ENCODE measurements around the gene MAGI2. TPM values are rescaled to one million over a fixed set of nuclear protein-coding genes. Genes with fewer than 3 reads are reported as not detected.

The MAGI2 gene
- total RNA-seq, 2 donors from 2014 or later: 18.3 to 31.8 TPM

- no peak overlapping the region for H3K27ac ChIP-seq
- no peaks in the 10 kb centered on the region for H3K36me3 ChIP-seq
- no peaks in the 10 kb centered on the region for H3K4me1 ChIP-seq (ENCODE audit: control insufficient read depth in 1 of 2, low read depth in 2 of 2)
- no peak overlapping the region for H3K4me3 ChIP-seq
- H3K27me3 ChIP-seq (replicated peaks; ENCODE audit: insufficient read depth): no peaks in the 10 kb centered on the region
- no peaks in the 10 kb centered on the region for H3K9me3 ChIP-seq
- no peak for TF ChIP-seq CTCF (IDR thresholded peaks at IDR 0.05)
- no peak for DNase-seq (ENCODE audit: low spot score)
- no peak for ATAC-seq (ENCODE audit: insufficient number of reproducible peaks, low FRiP score, low read depth)
Measured at GRCh38 chr7:79434867-79435266, 18.6 kb downstream of the MAGI2 start.

GRCh38 chr7:79434098-79434497, 19.4 kb downstream of the MAGI2 start:
- Histone ChIP-seq H3K4me3 (no peak overlapping the region), H3K36me3 (no peaks in the 10 kb centered on the region), H3K27me3 (replicated peaks; ENCODE audit: insufficient read depth) (no peaks in the 10 kb centered on the region), H3K4me1 (ENCODE audit: control insufficient read depth in 1 of 2, low read depth in 2 of 2) (no peaks in the 10 kb centered on the region), H3K9me3 (no peaks in the 10 kb centered on the region), H3K27ac (no peak overlapping the region)
- no peak for ATAC-seq (ENCODE audit: insufficient number of reproducible peaks, low FRiP score, low read depth)
- TF ChIP-seq CTCF (IDR thresholded peaks at IDR 0.05): no peak
- DNase-seq (ENCODE audit: low spot score): no peak

- Histone ChIP-seq H3K4me1 (ENCODE audit: control insufficient read depth in 1 of 2, low read depth in 2 of 2) (no peaks in the 10 kb centered on the region), H3K27me3 (replicated peaks; ENCODE audit: insufficient read depth) (no peaks in the 10 kb centered on the region), H3K27ac (no peak overlapping the region), H3K36me3 (no peaks in the 10 kb centered on the region), H3K4me3 (no peak overlapping the region), H3K9me3 (no peaks in the 10 kb centered on the region)
- ATAC-seq (ENCODE audit: insufficient number of reproducible peaks, low FRiP score, low read depth) (no peak), DNase-seq (ENCODE audit: low spot score) (no peak)
- TF ChIP-seq CTCF (IDR thresholded peaks at IDR 0.05): no peak
Measured at GRCh38 chr7:79430391-79430790, 23.1 kb downstream of the MAGI2 start.

GRCh38 chr7:79425665-79426064, 27.8 kb downstream of the MAGI2 start:
- no peak for TF ChIP-seq CTCF (IDR thresholded peaks at IDR 0.05)
- Histone ChIP-seq H3K4me3 (no peak overlapping the region), H3K4me1 (ENCODE audit: control insufficient read depth in 1 of 2, low read depth in 2 of 2) (no peaks in the 10 kb centered on the region), H3K27ac (no peak overlapping the region), H3K36me3 (no peaks in the 10 kb centered on the region), H3K9me3 (no peaks in the 10 kb centered on the region), H3K27me3 (replicated peaks; ENCODE audit: insufficient read depth) (no peaks in the 10 kb centered on the region)
- ATAC-seq (ENCODE audit: insufficient number of reproducible peaks, low FRiP score, low read depth) (no peak), DNase-seq (ENCODE audit: low spot score) (no peak)

- Histone ChIP-seq H3K27me3 (replicated peaks; ENCODE audit: insufficient read depth) (no peaks in the 10 kb centered on the region), H3K4me3 (no peak overlapping the region), H3K27ac (no peak overlapping the region), H3K36me3 (no peaks in the 10 kb centered on the region), H3K9me3 (no peaks in the 10 kb centered on the region), H3K4me1 (ENCODE audit: control insufficient read depth in 1 of 2, low read depth in 2 of 2) (peaks cover 0 to 6% of the 10 kb centered on the region in 2 donors)
- no peak for TF ChIP-seq CTCF (IDR thresholded peaks at IDR 0.05)
- no peak for ATAC-seq (ENCODE audit: insufficient number of reproducible peaks, low FRiP score, low read depth)
- no peak for DNase-seq (ENCODE audit: low spot score)
Measured at GRCh38 chr7:79421751-79422150, 31.7 kb downstream of the MAGI2 start.
